Islet of Langerhans (tissue), 1 donor: ENCODE results near the gene COL4A5.
"Not testable (repeated sequence)": the region's sequence is repeated elsewhere in the genome, so short reads cannot be mapped to it uniquely, and the experiment has no call there.

Source experiments
- FAIRE-seq: peaks from one replicate; lab custom pipeline; 2011; peaks lifted over from hg19 to GRCh38; lab: Jason Lieb, UNC

COL4A5 gene

DNA sequence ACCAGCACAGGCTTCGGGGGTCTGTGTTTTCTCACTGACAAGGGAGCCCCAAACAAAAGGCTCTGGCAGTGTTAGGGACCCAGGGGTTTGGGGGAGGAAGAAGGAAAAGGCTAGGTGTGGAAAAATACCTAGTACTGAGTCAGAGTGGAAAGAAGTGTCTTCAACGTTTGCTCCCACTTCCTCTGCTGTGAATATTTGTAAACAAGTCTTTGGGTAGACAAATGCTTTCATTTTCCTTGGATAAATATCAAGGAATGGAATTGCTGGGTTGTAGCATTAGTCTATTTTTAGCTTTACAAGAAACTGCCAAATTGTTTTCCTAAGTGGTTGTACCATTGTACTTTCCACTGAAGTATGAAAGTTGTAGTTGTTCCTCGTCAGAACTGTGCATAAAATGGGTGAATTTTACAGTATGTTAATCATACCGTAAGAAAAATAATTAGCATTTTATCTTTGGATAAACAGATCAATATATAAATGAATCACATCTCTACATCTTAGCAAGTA, 17.4 kb downstream of the COL4A5 start:
- no peak for FAIRE-seq

DNA sequence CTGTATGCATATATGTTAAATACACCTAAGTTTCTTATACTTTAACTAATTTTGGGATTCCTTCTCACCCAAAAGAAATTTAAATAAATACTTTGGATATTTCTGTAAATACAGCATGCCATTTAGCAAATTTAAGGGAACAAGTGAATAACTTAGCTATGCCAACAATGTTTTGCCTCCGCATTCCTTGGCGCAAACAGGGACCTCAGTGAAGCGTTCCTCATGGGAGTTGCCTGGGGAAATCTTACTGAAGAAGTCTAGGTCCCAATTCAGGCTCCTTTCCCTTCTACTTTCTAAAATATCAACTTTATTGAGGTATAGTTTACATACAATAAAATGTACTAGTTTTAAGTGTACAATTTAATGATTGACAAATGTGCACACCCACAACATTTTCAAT, 25.0 kb downstream of the COL4A5 start:
- no peak for FAIRE-seq

DNA sequence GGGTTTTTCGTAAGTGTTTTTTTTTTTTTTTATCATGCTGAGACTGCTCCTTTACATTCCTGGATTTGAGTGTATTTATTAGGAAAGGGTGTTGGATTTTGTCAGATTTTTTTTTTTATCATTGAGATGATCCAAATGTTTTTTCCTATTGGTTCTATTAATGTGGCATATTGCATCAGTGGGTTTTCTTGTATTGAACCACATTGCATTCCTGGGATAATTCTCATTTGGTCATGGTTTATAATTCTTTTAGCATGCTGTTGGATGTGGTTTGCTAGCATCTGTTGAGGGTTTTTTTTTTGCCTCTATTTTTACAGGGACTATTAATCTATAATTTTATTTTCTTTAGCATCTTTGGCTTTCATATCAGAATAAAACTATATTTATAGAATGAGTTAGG, 28.8 kb downstream of the COL4A5 start:
- FAIRE-seq, result no peak

DNA sequence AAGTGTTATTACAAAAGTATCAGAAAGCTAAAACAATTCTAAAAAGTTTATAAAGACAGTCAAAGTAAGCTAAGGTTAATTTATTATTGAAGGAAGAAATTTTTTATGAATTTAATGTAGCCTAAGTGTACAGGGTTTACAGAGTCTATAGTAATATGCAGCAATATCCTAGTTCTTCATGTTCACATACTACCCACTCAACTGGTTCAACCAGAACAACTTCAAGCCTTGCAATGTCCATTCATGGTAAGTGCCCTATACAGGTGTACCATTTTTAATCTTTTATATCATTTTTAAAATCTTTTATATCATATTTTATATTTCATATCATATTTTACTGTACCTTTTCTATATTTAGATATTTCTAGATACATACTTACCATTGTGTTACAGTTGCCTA, 34.3 kb downstream of the COL4A5 start:
- no peak for FAIRE-seq

DNA sequence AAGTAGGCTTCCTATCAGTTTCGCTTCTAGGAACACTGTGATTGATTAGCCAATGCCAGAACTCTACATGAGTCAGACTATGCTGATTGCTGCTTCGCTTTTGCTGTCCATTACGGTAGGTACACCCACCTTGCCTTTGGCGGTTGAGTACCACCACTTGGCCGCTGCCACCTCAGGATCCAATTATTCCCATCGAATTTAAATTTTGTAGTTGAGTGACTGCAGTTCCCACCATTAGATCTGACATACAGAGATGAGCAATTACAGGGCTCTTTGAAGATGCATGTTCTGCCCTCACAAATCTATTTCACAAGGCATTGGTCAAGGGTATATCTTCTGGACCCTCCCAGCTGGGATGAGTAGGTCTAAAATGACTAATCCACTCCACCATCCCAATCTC, 41.9 kb downstream of the COL4A5 start:
- not testable (repeated sequence) for FAIRE-seq

DNA sequence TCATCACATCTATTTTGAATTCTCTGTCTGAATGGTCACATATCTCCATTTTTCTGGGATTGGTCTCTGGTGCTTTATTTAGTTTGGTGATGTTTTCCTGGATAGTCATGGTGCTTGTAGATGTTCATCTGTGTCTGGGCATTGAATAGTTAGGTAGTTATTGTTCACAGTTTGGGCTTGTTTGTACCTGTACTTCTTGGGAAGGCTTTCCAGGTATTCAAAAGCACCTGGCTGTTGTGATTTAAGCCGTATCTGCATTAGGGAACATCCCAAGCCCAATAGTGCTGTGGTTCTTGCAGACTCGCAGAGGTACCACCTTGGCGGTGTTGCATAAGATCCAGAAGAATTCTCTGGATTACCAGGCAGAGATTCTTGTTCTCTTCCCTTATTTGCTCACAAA, 44.6 kb downstream of the COL4A5 start:
- FAIRE-seq, result no peak

DNA sequence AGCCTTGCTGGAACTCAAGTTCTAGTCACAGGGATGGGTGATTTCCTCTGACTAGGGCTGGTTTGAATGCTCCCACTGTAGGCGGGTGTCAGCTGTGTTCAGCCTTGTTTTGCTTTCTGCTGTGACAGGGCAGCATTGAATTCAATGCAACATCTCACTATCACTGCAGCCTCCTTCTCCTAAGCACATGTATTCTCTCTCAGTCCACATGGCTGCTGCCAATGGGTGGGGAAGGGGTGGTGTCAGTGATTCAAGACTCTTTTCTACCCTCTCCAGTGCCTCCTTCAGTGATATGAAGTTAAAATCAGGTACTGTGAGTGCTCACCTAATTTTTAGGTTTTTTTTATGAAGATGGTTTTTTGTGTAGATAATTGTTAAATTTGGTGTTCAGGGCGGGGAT, 46.3 kb downstream of the COL4A5 start:
- FAIRE-seq, result no peak

DNA sequence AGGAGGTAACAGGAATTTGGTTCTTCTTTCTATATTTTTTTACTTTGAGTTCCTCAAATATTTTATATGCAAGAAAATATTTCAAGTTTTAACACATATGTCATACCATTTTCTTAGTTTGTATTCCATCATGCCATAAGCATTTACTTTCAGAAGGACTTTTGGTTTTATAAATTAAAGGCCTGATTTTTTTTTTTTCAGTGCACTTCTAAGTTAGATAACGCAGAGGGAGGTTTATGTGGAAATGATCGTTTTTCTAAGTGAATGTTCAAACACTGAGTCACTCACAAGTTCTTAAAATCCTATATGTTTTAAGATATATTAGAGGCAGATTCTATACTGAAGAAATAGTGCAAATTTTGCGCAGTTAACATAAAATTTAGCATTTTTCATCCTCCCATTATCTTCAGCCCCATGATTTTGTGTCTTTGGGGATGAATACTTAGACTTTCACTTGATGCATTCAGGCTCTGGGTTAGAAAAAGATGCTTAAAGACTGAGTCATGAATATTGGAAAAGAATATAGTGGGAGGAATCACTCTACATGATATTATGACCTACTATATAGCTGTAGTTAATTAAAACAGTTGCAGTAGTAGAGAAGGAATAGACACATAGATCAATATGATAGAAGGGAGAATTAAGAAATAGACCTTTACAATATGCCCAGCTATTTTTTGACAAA, 54.9 kb downstream of the COL4A5 start:
- FAIRE-seq, result no peak

DNA sequence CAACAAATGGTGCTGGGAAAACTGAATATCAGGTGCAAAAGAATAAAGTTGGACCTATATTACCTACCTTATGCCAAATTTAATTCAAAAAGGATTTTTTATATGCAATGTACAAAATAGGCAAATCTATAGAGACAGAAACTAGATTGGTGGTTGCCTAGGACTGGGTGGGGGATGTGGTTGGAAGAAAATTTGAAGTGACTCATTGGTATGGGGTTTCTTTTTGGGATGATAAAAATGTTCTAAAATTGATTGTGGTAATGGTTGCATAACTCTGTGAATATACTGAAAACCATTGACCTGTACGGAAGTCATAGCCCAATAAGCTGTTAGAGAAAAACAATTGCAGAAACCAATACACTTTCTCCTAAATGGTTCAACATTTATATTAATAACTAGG, 72.1 kb downstream of the COL4A5 start:
- no peak for FAIRE-seq

DNA sequence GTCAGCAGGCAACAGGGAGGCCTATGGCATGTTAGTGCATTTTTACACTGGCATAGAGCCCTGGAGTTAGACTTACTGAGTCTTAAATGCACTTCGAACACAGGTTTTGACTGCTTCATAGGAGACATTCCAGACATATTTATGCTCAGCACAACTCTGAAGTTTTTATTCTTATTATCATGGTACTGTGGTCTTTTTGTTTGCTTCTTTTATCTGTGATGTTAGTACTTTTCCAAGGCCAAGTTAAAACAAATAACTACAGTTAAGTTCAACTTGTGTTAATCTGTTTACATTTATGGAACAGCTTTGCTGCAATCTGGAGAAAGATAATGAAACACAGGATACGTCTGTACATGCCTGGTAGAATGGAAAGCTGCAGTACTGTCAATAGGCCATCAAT, 76.5 kb downstream of the COL4A5 start:
- FAIRE-seq, result no peak

DNA sequence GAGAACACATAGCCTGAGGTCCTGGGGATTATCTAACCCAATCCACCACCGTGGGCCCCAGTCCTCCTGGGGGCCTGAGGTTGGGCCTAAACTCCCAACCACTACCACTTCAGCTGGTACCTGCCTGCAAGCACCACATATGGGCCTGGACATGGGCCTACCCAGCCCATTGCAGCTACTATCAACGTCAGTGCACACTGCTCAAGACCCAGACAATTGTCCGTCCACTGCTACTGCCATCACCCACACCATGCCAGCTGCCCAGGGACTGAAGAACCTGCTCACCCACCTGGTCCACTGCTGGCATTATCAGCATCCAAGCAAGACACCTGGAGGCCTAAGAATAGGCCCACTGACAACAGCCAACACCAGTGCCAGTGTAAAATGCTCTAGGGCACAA, 88.1 kb downstream of the COL4A5 start:
- FAIRE-seq, result no peak

DNA sequence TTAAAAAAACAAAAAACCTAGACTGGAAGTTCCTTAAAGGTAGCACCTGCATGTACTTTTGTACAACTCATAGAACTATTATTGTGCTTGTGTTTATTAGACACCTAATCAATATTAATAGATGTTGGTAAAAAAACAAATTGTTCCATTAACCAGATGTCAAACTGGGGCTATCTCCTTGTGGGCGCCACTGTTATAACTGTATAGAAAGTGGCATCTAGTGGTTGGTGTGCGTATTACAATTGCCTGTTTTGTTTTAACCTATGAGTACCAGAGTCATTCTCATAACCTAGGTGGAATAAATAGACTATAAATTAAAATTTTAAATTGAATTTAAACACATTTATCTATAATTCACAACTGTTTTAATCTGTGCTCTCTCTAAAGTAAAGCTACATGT, 97.4 kb downstream of the COL4A5 start:
- peak; percentile 96 for FAIRE-seq

DNA sequence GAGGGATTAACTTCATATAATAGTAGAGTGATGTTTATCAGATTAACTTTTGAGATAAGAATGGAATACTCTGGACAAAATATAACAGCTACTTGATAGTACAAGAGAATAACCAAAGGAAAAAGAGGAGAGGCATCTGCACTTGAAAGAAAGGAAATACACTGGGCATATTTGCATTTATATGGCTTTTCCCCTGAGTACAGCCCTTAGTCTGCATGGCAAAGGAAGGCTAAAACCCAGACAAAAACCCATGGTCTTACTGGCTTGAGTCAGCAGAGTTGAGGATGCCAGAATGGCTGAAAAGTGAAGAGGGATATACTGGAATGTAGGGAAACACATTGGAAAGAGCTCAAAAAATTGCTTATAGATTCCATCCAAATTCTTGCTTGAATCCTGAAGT, 101.6 kb downstream of the COL4A5 start:
- no peak for FAIRE-seq

DNA sequence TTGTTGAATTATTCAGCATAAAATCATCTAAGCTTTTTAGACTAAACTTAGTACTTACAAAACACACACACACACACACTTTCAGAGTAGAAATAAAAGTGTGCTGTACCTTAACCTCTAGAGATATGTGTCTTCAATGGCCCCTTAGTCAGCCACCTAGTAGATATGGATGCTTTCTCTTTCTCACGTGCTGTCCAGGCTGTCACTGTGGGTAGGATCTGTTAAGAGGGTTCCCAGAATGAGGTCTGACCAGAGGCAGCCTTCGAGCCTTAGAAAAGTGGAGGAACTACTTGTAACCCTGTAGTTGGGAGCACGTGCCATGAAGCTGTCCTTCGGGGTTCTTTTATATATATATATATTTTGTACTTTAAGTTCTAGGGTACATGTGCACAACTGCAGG, 117.9 kb downstream of the COL4A5 start:
- FAIRE-seq, result no peak

DNA sequence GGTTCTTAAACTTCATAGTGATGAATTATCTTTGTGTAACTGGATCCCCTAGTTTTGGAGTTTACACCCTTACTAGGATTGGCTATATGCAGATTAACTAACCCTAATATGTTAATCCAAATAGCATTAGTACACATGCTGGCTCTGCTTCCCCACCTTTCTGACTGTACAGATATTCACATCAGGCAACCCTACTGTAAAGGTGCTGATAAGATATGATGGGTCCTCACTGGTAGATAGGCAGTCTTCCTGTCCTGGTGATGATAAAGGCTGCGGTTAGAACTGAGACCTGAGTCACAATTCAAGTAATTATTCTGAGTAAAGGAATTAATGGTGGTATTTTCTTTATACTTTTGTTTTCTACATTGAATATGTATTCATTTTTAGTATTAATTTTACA, 118.6 kb downstream of the COL4A5 start:
- FAIRE-seq, result no peak

DNA sequence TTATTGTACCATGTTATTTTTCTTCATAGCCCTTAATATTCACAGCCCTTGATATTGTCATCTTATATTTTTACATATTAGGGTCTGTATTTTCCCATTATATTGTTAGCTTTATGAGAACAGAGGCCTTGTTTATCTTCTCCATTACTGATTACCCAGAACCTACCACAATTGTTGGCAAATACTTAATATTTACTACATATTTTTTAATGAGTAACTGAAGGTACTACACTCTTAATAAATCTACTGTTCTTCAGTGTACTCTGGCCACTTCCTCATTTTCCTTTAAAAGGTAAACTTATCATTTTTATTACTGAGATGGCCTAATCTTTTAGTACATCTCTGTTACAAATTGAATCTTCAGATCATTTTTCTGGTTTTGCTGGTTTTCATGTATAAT, 133.5 kb downstream of the COL4A5 start:
- FAIRE-seq, result no peak

DNA sequence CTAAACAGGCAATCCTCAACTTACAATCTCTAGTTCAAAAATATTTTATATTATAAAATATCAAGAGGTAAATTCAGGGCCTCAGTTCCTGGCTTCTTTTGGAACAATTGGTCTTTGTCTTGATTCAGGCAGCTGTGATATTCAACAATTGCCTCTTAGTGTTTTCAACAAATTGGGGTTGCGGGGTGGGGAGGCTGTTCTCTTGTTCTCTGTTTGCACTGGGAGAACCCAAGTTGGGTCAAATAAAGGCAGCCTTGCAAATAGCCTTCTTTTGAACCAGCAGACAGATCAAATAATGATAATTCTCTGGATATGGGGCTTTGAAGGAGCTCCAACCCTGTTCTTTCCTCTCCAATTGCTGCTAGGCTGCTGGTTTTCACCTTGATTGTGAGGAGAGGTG, 142.5 kb downstream of the COL4A5 start:
- no peak for FAIRE-seq

DNA sequence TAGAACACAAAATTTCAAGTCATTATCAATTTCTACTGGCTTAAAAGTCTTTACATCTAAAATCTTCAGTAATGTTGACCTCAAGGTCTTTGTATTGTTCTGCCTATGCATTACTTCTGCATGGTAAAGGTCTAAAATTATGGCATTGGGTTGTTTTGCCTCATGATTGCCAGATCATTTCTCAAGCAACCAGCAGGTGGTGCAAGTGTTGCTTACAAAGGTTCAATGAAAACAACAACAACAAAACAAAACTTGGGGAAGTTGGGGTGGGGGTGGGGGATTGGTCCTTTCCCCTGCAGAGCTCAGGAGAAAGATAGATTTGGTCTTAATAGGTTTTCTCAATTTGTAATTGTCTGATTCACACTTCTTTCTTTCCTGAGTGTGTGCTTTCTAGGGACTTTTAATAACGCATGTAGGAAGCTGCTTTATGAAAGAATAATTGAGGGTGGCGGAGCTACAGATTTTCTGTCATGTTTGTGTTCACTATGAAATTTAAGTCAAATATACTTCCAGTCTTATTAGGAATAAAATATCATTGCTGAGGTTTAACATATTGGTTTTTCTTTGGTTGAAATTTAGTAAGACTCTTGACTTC, 145.1 kb downstream of the COL4A5 start:
- no peak for FAIRE-seq

DNA sequence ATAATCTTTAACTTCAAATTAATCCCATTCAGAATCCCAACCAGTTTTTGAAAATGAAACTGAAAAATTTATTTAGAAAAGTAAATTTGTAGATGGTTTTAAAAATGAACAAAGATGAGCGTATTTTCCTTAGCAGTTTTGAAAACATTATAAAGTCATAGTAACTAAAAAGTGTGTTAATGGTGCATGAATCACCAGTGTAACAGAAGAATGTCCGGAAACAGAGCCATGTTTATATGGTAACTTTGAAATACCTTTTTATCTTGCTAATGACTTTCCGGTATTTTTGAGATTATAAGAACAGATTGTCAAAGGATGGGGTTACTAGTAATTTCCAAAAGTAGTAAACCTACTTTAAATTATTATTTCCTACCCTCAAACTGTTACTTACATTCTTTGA, 150.9 kb downstream of the COL4A5 start:
- no peak for FAIRE-seq

DNA sequence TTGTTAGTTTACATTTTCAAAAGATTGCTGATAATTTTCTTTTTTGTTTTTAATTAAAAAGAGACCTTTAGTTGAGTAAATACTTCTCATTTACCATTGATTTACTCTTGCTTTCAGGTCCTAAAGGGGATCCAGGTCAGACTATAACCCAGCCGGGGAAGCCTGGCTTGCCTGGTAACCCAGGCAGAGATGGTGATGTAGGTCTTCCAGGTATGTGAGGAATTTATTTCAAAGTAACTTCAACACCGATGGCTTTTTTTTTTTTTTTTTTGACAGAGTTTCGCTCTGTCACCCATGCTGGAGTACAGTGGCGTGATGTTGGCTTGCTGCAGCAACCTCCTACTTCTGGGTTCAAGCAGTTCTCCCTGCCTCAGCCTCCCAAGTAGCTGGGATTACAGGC, 161.6 kb downstream of the COL4A5 start:
- no peak for FAIRE-seq

DNA sequence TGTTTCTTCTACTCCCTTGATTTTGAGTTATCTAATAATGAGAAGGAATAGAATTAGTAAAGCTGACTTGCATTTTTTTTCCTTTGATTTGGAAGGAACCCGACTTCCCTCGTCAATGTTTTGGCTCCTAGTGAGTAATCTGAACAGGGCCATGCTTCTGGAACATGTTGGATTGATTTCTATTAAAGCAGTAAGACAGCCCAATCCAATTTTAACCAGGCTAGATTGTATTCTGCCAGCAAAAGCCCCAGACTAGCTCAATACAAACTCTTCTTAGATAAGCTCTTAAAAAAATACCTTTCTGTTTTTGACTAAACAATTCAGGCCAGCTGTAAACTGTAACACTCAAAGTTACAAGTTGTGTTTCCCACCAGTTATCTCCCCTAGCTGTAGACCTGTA, 170.5 kb downstream of the COL4A5 start:
- no peak for FAIRE-seq

DNA sequence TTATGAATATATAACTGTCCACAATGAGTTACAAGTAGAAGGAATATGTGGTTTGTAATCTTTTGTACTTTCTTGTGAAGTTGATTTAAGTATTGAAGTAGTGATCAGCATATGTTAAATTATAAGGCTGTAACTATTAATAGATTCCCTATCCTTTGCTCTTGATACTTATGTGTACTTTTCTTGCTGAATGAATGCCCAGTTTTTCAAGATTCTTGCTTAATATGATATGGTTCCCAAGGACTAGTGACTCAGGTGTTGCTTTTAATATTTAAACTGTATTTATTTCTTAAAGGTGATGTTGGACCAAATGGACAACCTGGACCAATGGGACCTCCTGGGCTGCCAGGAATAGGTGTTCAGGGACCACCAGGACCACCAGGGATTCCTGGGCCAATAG, 175.0 kb downstream of the COL4A5 start:
- FAIRE-seq, result no peak

DNA sequence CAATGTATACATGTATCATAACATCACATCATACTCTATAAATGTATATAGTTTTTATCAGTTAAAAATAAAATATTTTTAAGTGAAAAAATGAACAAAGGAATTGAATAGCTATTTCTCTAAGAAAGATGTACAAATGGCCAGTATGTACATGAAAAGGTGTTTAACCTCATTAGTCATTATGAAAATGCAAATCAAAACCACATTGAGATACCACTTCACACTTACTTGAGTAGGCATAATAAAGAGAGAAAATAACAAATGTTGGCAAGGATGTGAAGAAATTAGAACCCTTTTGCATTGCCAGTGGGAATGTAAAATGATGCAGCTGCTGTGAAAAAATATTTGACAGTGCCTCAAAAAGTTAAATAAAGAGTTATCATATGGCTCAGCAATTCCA, 201.2 kb downstream of the COL4A5 start:
- no peak for FAIRE-seq

DNA sequence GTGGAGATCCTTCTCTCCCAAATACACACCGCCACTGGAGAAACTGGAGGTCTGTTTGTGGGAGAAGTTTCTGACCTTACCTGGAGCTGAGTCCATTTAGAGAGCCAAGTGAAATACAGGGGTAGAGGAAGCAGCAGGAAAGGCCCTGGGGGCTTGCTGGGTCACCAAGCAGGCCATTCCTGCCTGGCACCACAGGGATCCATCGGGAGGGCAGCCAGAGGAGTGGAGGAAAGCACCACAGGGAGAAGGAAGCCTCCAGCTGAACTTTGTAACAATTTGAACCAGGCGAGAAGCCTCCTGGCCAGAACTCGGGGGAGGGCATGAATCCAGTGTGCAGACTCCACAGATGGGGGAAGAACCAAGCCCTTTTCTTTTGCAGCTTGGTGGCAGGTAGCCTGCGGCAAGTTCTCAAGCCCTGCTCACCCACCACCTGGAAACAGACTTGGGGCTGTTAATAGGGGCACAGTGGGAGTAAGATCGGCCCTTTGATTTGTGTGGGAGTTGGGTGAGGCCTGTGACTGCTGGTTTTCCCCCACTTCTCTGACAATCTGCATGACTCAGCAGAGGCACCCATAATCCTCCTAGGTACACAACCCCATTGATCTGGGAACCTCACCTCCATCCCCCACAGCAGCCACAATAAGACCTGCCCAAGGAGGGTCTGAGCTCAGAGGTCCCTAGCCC, 202.1 kb downstream of the COL4A5 start:
- FAIRE-seq, result no peak
